H9 (cell line): Measurements from ENCODE around the gene NOP53. TPM values are rescaled to one million over a fixed set of nuclear protein-coding genes. Genes with fewer than 3 reads are reported as not detected.
A peak's percentile ranks its signal among the peaks of the same experiment; 100 is the strongest.

Experiments
- DNase-seq: peaks from one replicate; pipeline ENCODE4 v3.0.0-alpha.2; 2017
- H2AFZ ChIP-seq: one replicate; pipeline ENCODE4 v1.6.1; 2013; ENCODE audit warnings: mild to moderate bottlenecking, low read length, control low read depth, moderate library complexity
- H2AK5ac ChIP-seq: 2 replicates; pipeline ENCODE4 v1.6.1; 2013; ENCODE audit warnings: low read length, control low read depth, mixed read lengths; ENCODE audit not compliant: insufficient read length
- H2BK120ac ChIP-seq: one replicate; pipeline ENCODE4 v1.6.1; 2013; ENCODE audit warnings: low read depth, mild to moderate bottlenecking, low read length, control low read depth, inconsistent platforms; ENCODE audit not compliant: poor library complexity, severe bottlenecking
- H2BK12ac ChIP-seq: 2 replicates; pipeline ENCODE4 v1.6.1; 2013; ENCODE audit warnings: low read length, control low read depth, mixed read lengths, low read depth; ENCODE audit not compliant: insufficient read length
- H2BK15ac ChIP-seq: 2 replicates; pipeline ENCODE4 v1.6.1; 2013; ENCODE audit warnings: low read depth, low read length, control low read depth
- H2BK20ac ChIP-seq: one replicate; pipeline ENCODE4 v1.6.1; 2013; ENCODE audit warnings: low read depth, mild to moderate bottlenecking, low read length, control low read depth, inconsistent platforms; ENCODE audit not compliant: poor library complexity, severe bottlenecking
- H2BK5ac ChIP-seq: 2 replicates; pipeline ENCODE4 v1.6.1; 2013; ENCODE audit warnings: low read length, control low read depth, mixed read lengths; ENCODE audit not compliant: insufficient read length
- H3K14ac ChIP-seq: 2 replicates; pipeline ENCODE4 v1.6.1; 2013; ENCODE audit warnings: low read length, control low read depth; ENCODE audit not compliant: insufficient read depth
- H3K18ac ChIP-seq: 2 replicates; pipeline ENCODE4 v1.6.1; 2013; ENCODE audit warnings: low read depth, mild to moderate bottlenecking, mixed read lengths, low read length, control low read depth; ENCODE audit not compliant: insufficient read length
- H3K23ac ChIP-seq: 2 replicates; pipeline ENCODE4 v1.6.1; 2013; ENCODE audit warnings: low read length, control low read depth, mixed read lengths, low read depth; ENCODE audit not compliant: insufficient read length
- H3K23me2 ChIP-seq: 2 replicates; pipeline ENCODE4 v1.6.1; 2013; ENCODE audit warnings: low read depth, mild to moderate bottlenecking, mixed read lengths, low read length, control low read depth; ENCODE audit not compliant: insufficient read length, poor library complexity, severe bottlenecking
- H3K27ac ChIP-seq: 2 replicates; pipeline ENCODE4 v1.5.1; 2013; ENCODE audit warnings: low read length, control low read depth, mixed read lengths, low read depth; ENCODE audit not compliant: insufficient read length
- H3K27me3 ChIP-seq: 2 replicates; pipeline ENCODE4 v1.6.1; 2013; ENCODE audit warnings: low read length, control low read depth, inconsistent platforms; ENCODE audit not compliant: insufficient read depth
- H3K4ac ChIP-seq: 2 replicates; pipeline ENCODE4 v1.6.1; 2013; ENCODE audit warnings: low read depth, mild to moderate bottlenecking, control low read depth, inconsistent platforms, low read length, moderate library complexity
- H3K4me1 ChIP-seq: 2 replicates; pipeline ENCODE4 v1.6.1; 2013; ENCODE audit warnings: low read length, control low read depth, inconsistent platforms; ENCODE audit not compliant: insufficient read depth
- H3K4me2 ChIP-seq: 2 replicates; pipeline ENCODE4 v1.6.1; 2013; ENCODE audit warnings: low read length, control low read depth, mixed read lengths; ENCODE audit not compliant: insufficient read length, insufficient read depth
- H3K56ac ChIP-seq: 2 replicates; pipeline ENCODE4 v1.6.1; 2013; ENCODE audit warnings: low read depth, mild to moderate bottlenecking, mixed read lengths, low read length, control low read depth; ENCODE audit not compliant: insufficient read length
- H3K79me1 ChIP-seq: 2 replicates; pipeline ENCODE4 v1.6.1; 2013; ENCODE audit warnings: low read depth, mild to moderate bottlenecking, moderate library complexity, low read length, control low read depth, inconsistent platforms; ENCODE audit not compliant: insufficient read depth, poor library complexity, severe bottlenecking
- H3K79me2 ChIP-seq: 2 replicates; pipeline ENCODE4 v1.6.1; 2013; ENCODE audit warnings: low read length, control low read depth, inconsistent platforms; ENCODE audit not compliant: insufficient read depth
- H3K9ac ChIP-seq: 2 replicates; pipeline ENCODE4 v1.6.1; 2013; ENCODE audit warnings: low read length, control low read depth, mixed read lengths; ENCODE audit not compliant: insufficient read length; ENCODE audit errors: extremely low read depth
- H3K9me3 ChIP-seq: one replicate; pipeline ENCODE4 v1.6.1; 2013; ENCODE audit warnings: low read depth, low read length, inconsistent platforms; ENCODE audit not compliant: control insufficient read depth
- H3T11ph ChIP-seq: one replicate; pipeline ENCODE4 v1.6.1; 2013; ENCODE audit warnings: mild to moderate bottlenecking, low read length, control low read depth, inconsistent platforms
- H4K20me1 ChIP-seq: one replicate; pipeline ENCODE4 v1.6.1; 2013; ENCODE audit not compliant: control insufficient read depth, insufficient read length, insufficient read depth
- H4K5ac ChIP-seq: 2 replicates; pipeline ENCODE4 v1.6.1; 2013; ENCODE audit warnings: low read depth, mild to moderate bottlenecking, mixed read lengths, low read length, control low read depth; ENCODE audit not compliant: insufficient read length
- H4K8ac ChIP-seq: replicated peaks from 2 replicates; pipeline ENCODE4 v1.6.1; 2013; ENCODE audit warnings: low read length, control low read depth, mixed read lengths, low read depth; ENCODE audit not compliant: insufficient read length
- H4K91ac ChIP-seq: 2 replicates; pipeline ENCODE4 v1.6.1; 2013; ENCODE audit warnings: low read depth, mild to moderate bottlenecking, moderate library complexity, mixed read lengths, low read length, control low read depth; ENCODE audit not compliant: insufficient read length
- H3K27ac Mint-ChIP-seq, 3 experiments: 2 replicates in 2 of 3; 3 replicates in 1 of 3; pipeline ENCODE4 v1.8.0; 2020 to 2021; ENCODE audit warnings: mixed read lengths in 3 of 3, mild to moderate bottlenecking in 1 of 3, moderate library complexity in 1 of 3
- H3K27me3 Mint-ChIP-seq: 2 replicates; pipeline ENCODE4 v1.8.0; 2021; ENCODE audit warnings: low read depth, mild to moderate bottlenecking, moderate library complexity, mixed read lengths
- H3K36me3 Mint-ChIP-seq, 3 experiments: 2 replicates in 2 of 3; 3 replicates in 1 of 3; pipeline ENCODE4 v1.8.0; 2020 to 2021; ENCODE audit warnings: low read depth in 3 of 3, mixed read lengths in 3 of 3; ENCODE audit not compliant: insufficient read depth in 1 of 3
- H3K4me1 Mint-ChIP-seq, 2 experiments: 2 replicates each; pipeline ENCODE4 v1.8.0; 2020; ENCODE audit warnings: mixed read lengths in 2 of 2
- H3K4me3 Mint-ChIP-seq, 2 experiments: 2 replicates in 1 of 2; 3 replicates in 1 of 2; pipeline ENCODE4 v1.8.0; 2020 to 2021; ENCODE audit warnings: mild to moderate bottlenecking in 2 of 2, mixed read lengths in 2 of 2, moderate library complexity in 1 of 2
- H3K9me3 Mint-ChIP-seq, 2 experiments: 2 replicates in 1 of 2; 3 replicates in 1 of 2; pipeline ENCODE4 v1.8.0; 2020; ENCODE audit warnings: mild to moderate bottlenecking in 2 of 2, mixed read lengths in 2 of 2, moderate library complexity in 1 of 2
- CTCF ChIP-seq: fragments of 200-600 bp; sonication (generic); conservative IDR thresholded peaks from 3 replicates; pipeline ENCODE4 v1.8.0; 2021; ENCODE audit warnings: antibody characterized with exemption, mild to moderate bottlenecking
- WGBS: extraction: QIAGEN DNeasy Blood & Tissue Kit; methylation state at CpG from one replicate; pipeline ENCODE4 v1.1.7; 2013; ENCODE audit warnings: missing lambda C conversion rate, low lambda C conversion rate, mixed read lengths; ENCODE audit not compliant: insufficient read length; ENCODE audit errors: extremely low coverage; 5-methylcytosine and 5-hydroxymethylcytosine counted together
- total RNA-seq: library from RNA; stranded (reverse); gene quantifications from 2 replicates; pipeline ENCODE4 v1.2.1, GENCODE V29; 2021

Gene NOP53
- total RNA-seq, 1 experiment from 2014 or later = 325 TPM

- DNase-seq = peak; percentile 65
- Histone ChIP-seq H2AFZ (no peak overlapping the region), H3K9me3 (no peaks in the 10 kb centered on the region), H2BK120ac (no peak overlapping the region), H3K27me3 (no peaks in the 10 kb centered on the region), H3K18ac (no peak overlapping the region), H3K4me1 (no peaks in the 10 kb centered on the region), H3K9ac (no peak overlapping the region), H3K4ac (no peak overlapping the region), H3T11ph (no peak overlapping the region), H3K27ac (no peak overlapping the region), H3K79me2 (no peaks in the 10 kb centered on the region), H2BK12ac (no peak overlapping the region), H3K23ac (no peak overlapping the region), H4K20me1 (no peaks in the 10 kb centered on the region), H2BK5ac (no peak overlapping the region), H3K4me2 (no peak overlapping the region), H3K79me1 (no peaks in the 10 kb centered on the region), H3K56ac (no peak overlapping the region), H2BK20ac (no peak overlapping the region), H2BK15ac (no peak overlapping the region), H2AK5ac (no peak overlapping the region), H3K23me2 (no peaks in the 10 kb centered on the region), H4K8ac (no peak overlapping the region), H4K91ac (no peak overlapping the region), H4K5ac (no peak overlapping the region), H3K14ac (no peak overlapping the region)
- Mint-ChIP-seq H3K36me3 (peaks cover 0 to 5% (median 3%) of the 10 kb centered on the region in 3 experiments; a peak in 2 of 7 replicates), H3K4me1 (peaks cover 10 to 14% of the 10 kb centered on the region in 2 experiments), H3K9me3 (peaks cover 7 to 11% of the 10 kb centered on the region in 2 experiments), H3K27me3 (peaks cover 2% of the 10 kb centered on the region; the same call in 1 of the 2 replicates), H3K27ac (no peak overlapping the region), H3K4me3 (no peak overlapping the region; a peak in 1 of 5 replicates)
- no CpG with 5 or more reads among the region's 18 CpGs for WGBS
- peak; percentile 69 for TF ChIP-seq CTCF
Measured at GRCh38 chr19:47794526-47794925, 49.2 kb downstream of the NOP53 start.
